ENCODE results near the gene RWDD1.
"Not testable (repeated sequence)": the region's sequence is repeated elsewhere in the genome, so short reads cannot be mapped to it uniquely, and the experiment has no call there.

Gene RWDD1

DNA sequence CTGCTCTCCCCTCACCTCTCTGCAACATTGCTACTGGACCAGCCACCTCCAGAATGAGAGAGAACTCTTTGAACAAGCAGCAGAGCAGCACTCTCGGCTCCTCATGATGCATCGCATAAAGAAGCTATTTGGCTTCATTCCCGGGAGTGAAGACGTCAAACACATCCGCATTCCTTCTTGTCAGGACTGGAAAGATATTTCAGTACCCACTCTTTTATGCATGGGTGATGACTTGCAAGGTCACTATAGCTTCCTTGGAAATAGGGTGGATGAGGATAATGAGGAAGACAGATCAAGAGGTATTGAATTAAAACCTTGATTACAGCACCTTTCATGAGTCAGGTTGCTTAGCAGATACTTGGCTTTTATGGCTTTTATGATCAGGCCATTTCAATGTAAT lies 13.4 kb upstream of the RWDD1 start:
- DNase-seq = no peak

DNA sequence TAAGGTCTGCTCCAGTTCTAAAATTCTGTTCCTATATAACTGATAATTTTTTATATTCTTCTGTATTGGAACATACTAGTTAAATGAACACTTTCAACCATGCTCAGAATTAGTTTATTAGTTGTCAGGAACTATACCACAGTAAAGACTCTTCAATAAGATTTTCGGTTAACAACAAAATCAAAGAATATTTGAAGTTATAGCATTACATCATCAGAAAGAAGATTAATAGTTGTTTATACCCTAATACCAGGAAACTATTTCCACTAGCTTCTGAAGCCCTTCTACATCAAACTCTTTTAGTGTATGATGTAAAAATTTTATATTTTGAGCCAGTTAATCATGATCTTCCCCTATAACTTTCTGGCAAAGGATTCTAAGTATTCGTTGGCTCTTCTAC lies 11.2 kb upstream of the RWDD1 start:
- DNase-seq = no peak

DNA sequence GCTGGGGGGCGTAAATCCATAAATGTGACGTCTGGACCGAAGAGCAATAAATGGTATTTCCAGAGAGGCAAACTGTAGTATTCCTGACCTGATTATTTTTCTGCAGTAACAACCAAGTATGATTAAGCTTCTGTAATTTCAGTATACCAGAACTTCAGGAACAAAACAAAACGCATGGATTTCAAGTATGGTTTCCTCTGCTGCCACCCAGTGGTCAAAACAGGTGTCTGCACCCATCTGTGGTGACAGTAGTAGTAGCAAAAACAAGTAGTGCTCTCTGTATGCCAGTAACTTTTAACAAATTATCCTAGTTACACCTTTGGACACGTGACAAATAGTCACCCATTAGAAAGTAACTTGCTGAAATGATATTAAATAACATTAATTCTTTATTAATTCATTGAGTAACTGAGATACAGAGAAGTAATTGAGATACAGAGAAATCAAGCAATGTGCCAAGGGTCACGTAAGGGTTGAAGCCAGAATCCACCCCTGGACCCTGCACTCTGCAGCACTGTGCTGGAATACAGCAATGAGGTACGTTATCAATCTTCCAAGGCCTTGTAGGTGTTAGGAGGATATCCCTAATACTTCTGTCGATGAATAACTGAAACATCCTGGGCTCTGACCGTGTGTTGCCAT lies 9.8 kb upstream of the RWDD1 start:
- peak in 45 of 56 donors; percentile 6 to 90 (median 45) for DNase-seq

DNA sequence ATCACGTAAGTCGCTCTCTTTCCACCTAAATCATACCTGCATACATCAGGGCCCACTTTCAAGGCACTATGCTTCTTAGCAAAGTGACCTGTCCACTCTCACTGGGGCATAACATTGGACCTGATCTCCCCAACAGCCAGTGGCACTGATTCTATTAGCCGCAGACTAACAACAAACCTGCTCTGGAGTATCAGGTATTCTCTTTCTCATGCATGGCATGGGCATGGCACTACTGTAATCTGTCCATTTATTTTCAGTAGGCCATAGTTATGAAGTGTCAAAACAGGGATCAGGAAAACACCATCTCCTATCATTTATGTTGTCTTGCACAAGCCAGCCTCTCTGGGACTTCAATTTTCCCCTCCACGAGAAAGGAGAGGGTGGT lies 9.3 kb upstream of the RWDD1 start:
- no peak for DNase-seq

GRCh38 chr6:116562614-116563013 lies 8.7 kb upstream of the RWDD1 start:
- DNase-seq = no peak

- peak in 1 of 56 donors; percentile 4 for DNase-seq
Observed at GRCh38 chr6:116563830-116564229, 7.5 kb upstream of the RWDD1 start.

- DNase-seq = no peak
Observed at GRCh38 chr6:116564311-116564710, 7.0 kb upstream of the RWDD1 start.

DNA sequence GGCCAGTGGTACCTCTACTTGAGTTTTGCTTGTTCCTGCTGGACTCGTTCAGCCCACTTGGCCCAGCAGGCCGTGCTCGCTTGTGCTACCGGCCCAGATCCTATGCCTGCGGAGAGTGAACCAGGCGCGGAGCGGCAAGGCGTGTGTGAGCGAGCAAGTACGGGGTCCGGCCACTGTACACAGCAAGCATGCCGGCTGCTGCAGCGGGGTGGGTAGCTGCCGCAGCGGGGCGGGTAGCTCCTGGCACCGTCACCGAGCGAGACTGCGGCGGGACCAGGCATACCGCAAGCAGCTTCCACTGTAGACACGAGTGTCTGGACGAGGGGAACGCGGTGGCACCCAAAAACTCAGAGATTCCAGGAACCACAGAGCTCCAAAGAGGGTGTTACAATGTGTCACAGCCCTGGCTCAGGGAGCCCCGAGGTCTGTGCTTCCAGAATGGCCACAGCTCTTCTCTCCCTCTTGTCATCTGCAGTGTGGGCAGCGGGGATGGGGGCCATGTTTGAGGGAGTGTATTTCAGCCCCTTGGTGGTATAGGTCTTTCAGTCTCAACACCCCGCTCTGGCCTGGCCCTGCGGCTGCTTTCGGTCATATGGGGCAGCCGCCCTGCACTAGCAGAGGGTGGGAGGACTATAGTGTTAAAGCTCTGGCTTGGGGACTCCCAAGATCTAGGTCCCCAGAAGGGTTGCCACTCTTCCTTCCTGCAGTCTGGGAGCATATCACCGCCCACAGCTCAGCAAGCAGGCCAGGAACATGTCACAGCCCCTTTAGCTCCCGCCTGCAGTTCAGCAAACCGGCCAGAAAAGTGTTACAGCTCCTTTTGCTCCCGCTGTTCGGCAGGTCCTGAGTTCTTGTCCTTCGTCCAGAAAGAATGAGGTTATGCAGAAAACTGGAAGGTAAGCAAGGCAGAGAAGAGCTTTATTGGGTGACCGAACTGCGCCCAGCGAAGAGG lies 6.1 kb upstream of the RWDD1 start:
- peak in 24 of 56 donors; percentile 2 to 38 (median 14) for DNase-seq

DNA sequence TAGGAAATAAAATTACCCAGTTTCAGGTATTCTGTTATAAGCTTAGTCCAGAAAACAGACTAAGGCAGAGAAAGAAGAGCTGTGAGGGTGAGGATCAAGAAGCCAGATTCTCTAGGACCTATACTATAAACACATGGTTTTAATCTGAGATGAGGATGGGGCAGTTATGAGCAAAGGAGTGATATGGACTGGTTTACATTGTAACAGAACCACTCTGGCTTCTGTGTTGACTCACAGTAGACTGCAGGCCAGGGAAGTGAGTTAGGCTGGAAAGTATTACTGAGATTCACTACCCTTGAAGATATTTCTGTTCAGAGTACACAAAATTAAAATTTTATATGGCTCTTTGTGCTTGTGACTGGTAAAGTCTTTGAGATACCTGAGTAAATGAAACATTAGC lies 3.2 kb upstream of the RWDD1 start:
- DNase-seq = no peak

DNA sequence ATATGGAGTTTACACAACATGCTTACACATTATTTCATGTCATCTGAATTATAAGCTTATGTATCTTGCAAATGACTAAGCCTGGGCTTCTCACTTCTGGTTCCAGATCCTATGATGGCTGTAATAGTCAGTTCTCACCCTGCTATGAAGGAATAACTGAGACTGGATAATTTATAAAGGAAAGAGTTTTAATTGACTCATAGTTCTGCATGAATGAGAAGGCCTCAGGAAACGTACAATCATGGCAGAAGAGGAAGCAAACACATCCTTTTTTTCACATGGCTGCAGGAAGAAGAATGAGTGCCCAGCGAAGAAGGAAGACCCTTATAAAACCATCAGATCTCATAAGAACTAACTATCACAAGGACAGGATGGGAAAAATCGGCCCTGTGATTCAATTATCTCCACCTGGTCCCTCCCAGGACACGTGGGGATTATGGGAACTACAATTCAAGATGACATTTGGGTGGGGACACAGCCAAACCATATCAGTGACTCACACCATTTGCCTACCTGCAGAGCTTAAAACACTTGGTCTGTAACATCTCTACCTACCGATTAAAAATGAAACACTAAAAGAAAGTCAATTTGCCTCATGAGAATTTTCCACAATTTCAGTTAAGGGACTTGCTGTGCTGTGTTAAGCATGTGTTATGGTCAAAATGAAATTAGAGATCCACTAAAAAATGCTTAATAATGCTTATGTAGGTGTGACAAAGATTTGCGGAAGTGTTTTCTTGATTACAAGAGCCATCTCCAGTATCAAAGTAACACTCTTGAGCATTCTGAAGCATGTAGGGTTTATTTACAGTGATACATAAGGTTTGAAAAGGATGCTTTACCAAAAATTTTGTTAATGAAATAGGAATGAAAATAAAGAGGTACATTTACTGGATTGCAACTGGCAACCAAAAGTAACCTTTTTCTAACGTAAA lies 2.2 kb upstream of the RWDD1 start:
- DNase-seq = no peak

GRCh38 chr6:116571683-116572000 lies 338 bp downstream of the RWDD1 start:
- no peak for DNase-seq

- DNase-seq = peak in 2 of 56 donors; percentile 2 to 3
Observed at GRCh38 chr6:116572162-116572561, 858 bp downstream of the RWDD1 start.

GRCh38 chr6:116575227-116575626 lies 3.9 kb downstream of the RWDD1 start:
- DNase-seq = no peak

DNA sequence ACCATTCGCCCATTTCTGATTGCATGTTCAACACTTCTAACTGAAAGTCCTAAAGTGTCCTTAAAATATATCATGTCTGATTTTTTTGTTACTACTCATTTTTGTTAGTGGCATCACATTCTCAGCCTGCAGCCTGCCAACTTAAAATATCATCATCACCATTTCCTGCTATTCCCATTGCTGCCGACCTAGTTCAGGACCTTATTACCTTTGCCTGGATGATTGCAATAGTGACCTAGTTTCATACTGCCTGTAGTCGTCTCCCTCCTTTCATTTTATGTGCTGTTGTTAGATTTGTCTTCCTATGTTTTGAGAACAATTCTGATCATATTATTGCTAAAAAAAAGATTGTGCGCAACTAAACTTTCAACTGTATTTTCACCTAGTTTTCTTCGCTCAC lies 6.2 kb downstream of the RWDD1 start:
- no peak for DNase-seq

DNA sequence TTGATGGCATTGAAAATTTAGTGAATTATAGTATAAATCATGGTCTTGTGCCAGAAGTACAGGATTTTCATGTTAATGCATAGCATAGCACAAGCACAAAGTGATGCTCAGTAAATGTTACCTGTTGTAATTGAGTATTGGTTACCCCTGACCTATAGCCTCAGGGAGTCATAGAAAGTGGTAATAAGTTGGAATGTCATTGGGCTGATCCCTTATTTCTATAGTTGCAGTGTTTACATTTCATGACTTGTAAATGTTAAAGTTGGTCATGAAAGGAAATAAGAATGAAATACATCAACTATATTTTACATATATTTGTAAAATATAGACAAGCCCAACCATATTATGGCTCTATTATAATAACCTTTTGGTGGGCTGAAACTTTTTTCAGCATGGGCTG lies 7.0 kb downstream of the RWDD1 start:
- no peak for DNase-seq

DNA sequence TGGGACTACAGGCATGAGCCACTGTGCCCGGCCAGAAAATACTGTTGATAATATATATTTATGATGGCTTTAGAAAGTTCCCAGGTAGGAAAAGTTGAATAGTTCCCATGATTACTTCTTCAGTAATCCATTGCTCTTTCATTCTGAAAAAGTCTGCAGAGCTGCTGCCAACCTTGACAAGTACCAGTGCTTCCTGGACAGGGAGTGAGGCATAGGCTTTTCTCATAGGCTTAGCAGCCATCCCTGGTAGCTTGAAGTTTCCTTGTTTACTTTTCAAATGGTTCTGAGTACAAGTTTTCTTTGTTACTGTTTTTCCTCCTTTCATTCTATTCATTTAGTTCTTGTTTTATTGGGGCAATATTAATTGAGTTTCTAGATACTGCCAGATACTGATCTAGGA lies 7.8 kb downstream of the RWDD1 start:
- DNase-seq = no peak

GRCh38 chr6:116580198-116580597 lies 8.9 kb downstream of the RWDD1 start:
- no peak for DNase-seq

- DNase-seq = no peak
Observed at GRCh38 chr6:116586276-116586675, 15.0 kb downstream of the RWDD1 start.

- DNase-seq = no peak
Observed at GRCh38 chr6:116586738-116587137, 15.4 kb downstream of the RWDD1 start.

DNA sequence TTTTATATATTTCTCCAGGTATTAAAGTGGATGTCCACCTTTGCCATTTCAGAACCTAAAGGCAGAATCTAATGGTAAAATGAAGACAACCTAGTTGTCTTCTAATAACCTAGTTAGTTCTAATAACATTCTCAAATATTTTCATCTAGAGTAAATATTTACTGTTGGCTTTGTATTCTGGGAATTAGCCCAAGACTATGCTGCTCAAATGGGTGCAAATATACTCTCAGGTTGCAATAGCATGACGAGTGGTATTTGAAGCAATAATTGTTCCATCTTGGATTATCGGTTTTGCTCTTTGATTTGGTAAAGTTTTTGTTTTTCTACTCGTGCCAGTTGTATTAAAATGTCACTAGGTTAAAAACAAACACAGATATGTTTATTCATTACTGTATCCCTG lies 23.9 kb downstream of the RWDD1 start:
- DNase-seq = no peak

- DNase-seq = no peak
Observed at GRCh38 chr6:116596815-116597214, 25.5 kb downstream of the RWDD1 start.

GRCh38 chr6:116603916-116604315 lies 32.6 kb downstream of the RWDD1 start:
- not testable (repeated sequence) for DNase-seq

All from nucleus accumbens (tissue), 56 donors.